Bladder microvascular endothelial cell (primary cell): ENCODE results near the gene ANO7. TPM values are rescaled to one million over a fixed set of nuclear protein-coding genes. Genes with fewer than 3 reads are reported as not detected.

Source experiments
- total RNA-seq: library from RNA; depleted of rRNA; stranded (reverse); fragments of >200 nt; gene quantifications from 2 replicates; pipeline ENCODE4 v1.2.3, GENCODE V29; 2014

Gene ANO7
- 0.32 and 0.76 TPM in 2 replicates for total RNA-seq

GRCh38 chr2:241188361-241189092, at the start of gene ANO7:
Gene ANO7 (plus strand): TSS chr2:241188677. CDS start chr2:241190064, 1,387 bp downstream.

GRCh38 chr2:241148891-241149674, 39.4 kb upstream of the ANO7 start, which contains the start of gene PASK:
Gene PASK (minus strand): TSS chr2:241149472. CDS start chr2:241143032, 6,440 bp downstream.

GRCh38 chr2:241149925-241150659, 38.4 kb upstream of the ANO7 start, which contains the start of gene PPP1R7:
Gene PPP1R7 (plus strand): TSS chr2:241150467. CDS start chr2:241150496, 29 bp downstream.

Other genes starting within 250 kb of the ANO7 start
- 7.8 and 19.8 TPM in 2 replicates for gene SNED1, start 190.1 kb upstream of the ANO7 start, total RNA-seq
- 16.8 and 48.6 TPM in 2 replicates for gene MTERF4, start 86.4 kb upstream of the ANO7 start, total RNA-seq
- gene PASK, start 39.2 kb upstream of the ANO7 start, total RNA-seq: 4.7 and 5.4 TPM in 2 replicates
- 39.6 and 43.7 TPM in 2 replicates for gene PPP1R7, start 38.2 kb upstream of the ANO7 start, total RNA-seq
- gene HDLBP, start 127.0 kb downstream of the ANO7 start, total RNA-seq: 522 and 840 TPM in 2 replicates
- 384 and 653 TPM in 2 replicates for gene SEPTIN2, start 127.2 kb downstream of the ANO7 start, total RNA-seq
- gene FARP2, start 167.6 kb downstream of the ANO7 start, total RNA-seq: 17.8 and 50.5 TPM in 2 replicates